ENCODE measurements around the gene SYTL1. TPM values are rescaled to one million over a fixed set of nuclear protein-coding genes. Genes with fewer than 3 reads are reported as not detected.

Gene SYTL1
- total RNA-seq, 2 experiments from 2014 or later: 81.7 to 117 TPM

GRCh38 chr1:27293915-27294314 lies 47.9 kb upstream of the SYTL1 start:
- no TSS peak for BruUV-seq (replicated peaks)
- no peaks in the 10 kb centered on the region for H3K36me3 ChIP-seq (ENCODE audit: insufficient read depth, low read length)
- POLR2A ChIA-PET: interaction anchor here (0.5 to 1.1 kb wide), 3 partner anchors 105 to 900 kb away, joined by 3 to 5 read pairs (median 3); partner anchors contain the start of gene SLC9A1

GRCh38 chr1:27296773-27297291 lies 45.0 kb upstream of the SYTL1 start:
- H4K20me1 ChIP-seq (ENCODE audit: insufficient read depth, low read length): no peaks in the 10 kb centered on the region
- CTCF ChIA-PET (ENCODE audit: unreplicated experiment): interaction anchor here (0.5 to 1.7 kb wide), 5 partner anchors 60 to 366 kb away, joined by 3 to 5 read pairs (median 4); no protein-coding TSS in a partner anchor
- H3K4me1 ChIP-seq (ENCODE audit: insufficient read depth, low read length, poor library complexity, severe bottlenecking): peaks cover 9% of the 10 kb centered on the region
- intact Hi-C loops (cut with micrococcal nuclease; ENCODE audit: unreplicated experiment): loop anchor here (5.0 kb wide), 1 partner anchor 255 kb away; no protein-coding TSS in a partner anchor
- no peak overlapping the region for H2AFZ ChIP-seq (ENCODE audit: low read length)
- no peaks in the 10 kb centered on the region for H3K9me3 ChIP-seq (ENCODE audit: low read length)
- TF ChIP-seq, protein P1, sequence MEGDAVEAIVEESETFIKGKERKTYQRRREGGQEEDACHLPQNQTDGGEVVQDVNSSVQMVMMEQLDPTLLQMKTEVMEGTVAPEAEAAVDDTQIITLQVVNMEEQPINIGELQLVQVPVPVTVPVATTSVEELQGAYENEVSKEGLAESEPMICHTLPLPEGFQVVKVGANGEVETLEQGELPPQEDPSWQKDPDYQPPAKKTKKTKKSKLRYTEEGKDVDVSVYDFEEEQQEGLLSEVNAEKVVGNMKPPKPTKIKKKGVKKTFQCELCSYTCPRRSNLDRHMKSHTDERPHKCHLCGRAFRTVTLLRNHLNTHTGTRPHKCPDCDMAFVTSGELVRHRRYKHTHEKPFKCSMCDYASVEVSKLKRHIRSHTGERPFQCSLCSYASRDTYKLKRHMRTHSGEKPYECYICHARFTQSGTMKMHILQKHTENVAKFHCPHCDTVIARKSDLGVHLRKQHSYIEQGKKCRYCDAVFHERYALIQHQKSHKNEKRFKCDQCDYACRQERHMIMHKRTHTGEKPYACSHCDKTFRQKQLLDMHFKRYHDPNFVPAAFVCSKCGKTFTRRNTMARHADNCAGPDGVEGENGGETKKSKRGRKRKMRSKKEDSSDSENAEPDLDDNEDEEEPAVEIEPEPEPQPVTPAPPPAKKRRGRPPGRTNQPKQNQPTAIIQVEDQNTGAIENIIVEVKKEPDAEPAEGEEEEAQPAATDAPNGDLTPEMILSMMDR (conservative IDR thresholded peaks at IDR 0.05; ENCODE audit: low read length): peak; percentile 81
- TF ChIP-seq EZH2phosphoT487 (IDR thresholded peaks at IDR 0.05; ENCODE audit: borderline replicate concordance, low read depth, low read length): no peak
- no peak overlapping the region for H3K27ac ChIP-seq (ENCODE audit: low read depth, low read length, poor library complexity, severe bottlenecking)
- no peaks in the 10 kb centered on the region for H3K9me2 ChIP-seq (ENCODE audit: insufficient read depth, low read length)
- no TSS peak for BruUV-seq (replicated peaks)
- POLR2A ChIA-PET: interaction anchor here (0.9 kb wide), 1 partner anchor 199 kb away, joined by 3 read pairs; no protein-coding TSS in a partner anchor
- H3K4me2 ChIP-seq (ENCODE audit: low read length): no peak overlapping the region
- DNase-seq (ENCODE audit: low spot score): peak; percentile 67
- no peaks in the 10 kb centered on the region for H3K36me3 ChIP-seq (ENCODE audit: insufficient read depth, low read length)
- H3K79me2 ChIP-seq (ENCODE audit: insufficient read depth, low read depth, low read length): no peaks in the 10 kb centered on the region
- no peak overlapping the region for H3K4me3 ChIP-seq (ENCODE audit: low read depth, low read length, poor library complexity, severe bottlenecking)

More at GRCh38 chr1:27293915-27294314, 47.9 kb upstream of the SYTL1 start:
- Histone ChIP-seq H3K9me3 (ENCODE audit: low read length) (no peaks in the 10 kb centered on the region), H3K27ac (ENCODE audit: low read depth, low read length, poor library complexity, severe bottlenecking) (no peak overlapping the region), H3K4me3 (ENCODE audit: low read depth, low read length, poor library complexity, severe bottlenecking) (no peak overlapping the region), H3K79me2 (ENCODE audit: insufficient read depth, low read depth, low read length) (no peaks in the 10 kb centered on the region), H4K20me1 (ENCODE audit: insufficient read depth, low read length) (no peaks in the 10 kb centered on the region), H3K4me2 (ENCODE audit: low read length) (no peak overlapping the region), H3K9me2 (ENCODE audit: insufficient read depth, low read length) (no peaks in the 10 kb centered on the region), H3K4me1 (ENCODE audit: insufficient read depth, low read length, poor library complexity, severe bottlenecking) (no peaks in the 10 kb centered on the region), H2AFZ (ENCODE audit: low read length) (no peak overlapping the region)
- intact Hi-C loops (cut with micrococcal nuclease; ENCODE audit: unreplicated experiment): no loop called here
- CTCF ChIA-PET (ENCODE audit: unreplicated experiment): interaction anchor here (0.7 kb wide), 1 partner anchor 29 kb away, joined by 3 read pairs; no protein-coding TSS in a partner anchor
- DNase-seq (ENCODE audit: low spot score): no peak
- no peak for TF ChIP-seq EZH2phosphoT487 (IDR thresholded peaks at IDR 0.05; ENCODE audit: borderline replicate concordance, low read depth, low read length)
- TF ChIP-seq, protein P1 (conservative IDR thresholded peaks at IDR 0.05; ENCODE audit: low read length): no peak

- ChIA-PET POLR2A (interaction anchor here (0.6 kb wide), 1 partner anchor 794 kb away, joined by 3 read pairs; no protein-coding TSS in a partner anchor), CTCF (ENCODE audit: unreplicated experiment) (interaction anchor here (1.7 kb wide), 1 partner anchor 136 kb away, joined by 4 read pairs; no protein-coding TSS in a partner anchor)
- Histone ChIP-seq H3K4me2 (ENCODE audit: low read length) (no peak overlapping the region), H3K79me2 (ENCODE audit: insufficient read depth, low read depth, low read length) (no peaks in the 10 kb centered on the region), H3K36me3 (ENCODE audit: insufficient read depth, low read length) (no peaks in the 10 kb centered on the region), H4K20me1 (ENCODE audit: insufficient read depth, low read length) (no peaks in the 10 kb centered on the region), H3K9me2 (ENCODE audit: insufficient read depth, low read length) (no peaks in the 10 kb centered on the region), H3K27ac (ENCODE audit: low read depth, low read length, poor library complexity, severe bottlenecking) (no peak overlapping the region), H3K4me3 (ENCODE audit: low read depth, low read length, poor library complexity, severe bottlenecking) (no peak overlapping the region), H3K4me1 (ENCODE audit: insufficient read depth, low read length, poor library complexity, severe bottlenecking) (peaks cover 9% of the 10 kb centered on the region), H3K9me3 (ENCODE audit: low read length) (no peaks in the 10 kb centered on the region), H2AFZ (ENCODE audit: low read length) (no peak overlapping the region)
- intact Hi-C loops (cut with micrococcal nuclease; ENCODE audit: unreplicated experiment): loop anchor here (5.0 kb wide), 1 partner anchor 256 kb away; no protein-coding TSS in a partner anchor
- no peak for TF ChIP-seq EZH2phosphoT487 (IDR thresholded peaks at IDR 0.05; ENCODE audit: borderline replicate concordance, low read depth, low read length)
- TF ChIP-seq, protein P1 (conservative IDR thresholded peaks at IDR 0.05; ENCODE audit: low read length): no peak
- BruUV-seq (replicated peaks): no TSS peak
- no peak for DNase-seq (ENCODE audit: low spot score)
Measured at GRCh38 chr1:27297903-27298302, 43.9 kb upstream of the SYTL1 start.

Data from OCI-LY7 (cell line).